GM06990 (cell line): ENCODE data around the gene GRID1.

Source experiments
- DNase-seq: peaks from one replicate; pipeline ENCODE4 v3.0.0-alpha.2; 2011; ENCODE audit not compliant: insufficient read length; ENCODE audit errors: extremely low read depth
- H3K27me3 ChIP-seq: replicated peaks from 2 replicates; pipeline ENCODE4 v1.6.0; 2011; ENCODE audit warnings: low read length; ENCODE audit not compliant: control insufficient read depth, insufficient read depth
- H3K36me3 ChIP-seq: 2 replicates; pipeline ENCODE4 v1.5.1; 2011; ENCODE audit warnings: low read length; ENCODE audit not compliant: control insufficient read depth, insufficient read depth
- H3K4me3 ChIP-seq: replicated peaks from 2 replicates; pipeline ENCODE4 v1.5.1; 2011; ENCODE audit warnings: low read depth, mild to moderate bottlenecking, control low read depth, low read length
- TF ChIP-seq, protein P1 (sequence below): IDR thresholded peaks from 2 replicates; pipeline ENCODE4 v1.5.1; 2011; ENCODE audit warnings: low read length, control low read depth, mild to moderate bottlenecking, inconsistent platforms; ENCODE audit not compliant: insufficient read depth, poor library complexity, severe bottlenecking

Gene GRID1

DNA sequence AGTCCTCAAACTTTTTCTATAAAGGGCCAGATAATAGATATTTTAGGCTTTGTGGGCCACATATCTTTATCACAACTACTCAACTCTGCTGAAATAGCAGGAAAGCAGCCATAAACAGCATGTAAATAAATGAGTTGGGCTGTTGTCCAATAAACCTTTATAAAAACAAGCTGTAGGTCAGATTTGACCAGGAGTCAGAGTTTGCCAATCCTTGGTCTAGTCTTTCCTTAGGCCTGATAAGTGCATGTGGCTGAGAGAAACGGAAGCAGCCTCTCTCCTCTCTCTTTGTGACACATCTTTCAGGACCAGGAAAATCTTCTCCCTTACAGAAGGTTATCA is 724.5 kb downstream of the GRID1 start:
- DNase-seq, result no peak
- H3K27me3 ChIP-seq, result no peaks in the 10 kb centered on the region
- TF ChIP-seq, protein P1, sequence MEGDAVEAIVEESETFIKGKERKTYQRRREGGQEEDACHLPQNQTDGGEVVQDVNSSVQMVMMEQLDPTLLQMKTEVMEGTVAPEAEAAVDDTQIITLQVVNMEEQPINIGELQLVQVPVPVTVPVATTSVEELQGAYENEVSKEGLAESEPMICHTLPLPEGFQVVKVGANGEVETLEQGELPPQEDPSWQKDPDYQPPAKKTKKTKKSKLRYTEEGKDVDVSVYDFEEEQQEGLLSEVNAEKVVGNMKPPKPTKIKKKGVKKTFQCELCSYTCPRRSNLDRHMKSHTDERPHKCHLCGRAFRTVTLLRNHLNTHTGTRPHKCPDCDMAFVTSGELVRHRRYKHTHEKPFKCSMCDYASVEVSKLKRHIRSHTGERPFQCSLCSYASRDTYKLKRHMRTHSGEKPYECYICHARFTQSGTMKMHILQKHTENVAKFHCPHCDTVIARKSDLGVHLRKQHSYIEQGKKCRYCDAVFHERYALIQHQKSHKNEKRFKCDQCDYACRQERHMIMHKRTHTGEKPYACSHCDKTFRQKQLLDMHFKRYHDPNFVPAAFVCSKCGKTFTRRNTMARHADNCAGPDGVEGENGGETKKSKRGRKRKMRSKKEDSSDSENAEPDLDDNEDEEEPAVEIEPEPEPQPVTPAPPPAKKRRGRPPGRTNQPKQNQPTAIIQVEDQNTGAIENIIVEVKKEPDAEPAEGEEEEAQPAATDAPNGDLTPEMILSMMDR, result no peak
- no peak overlapping the region for H3K4me3 ChIP-seq
- no peaks in the 10 kb centered on the region for H3K36me3 ChIP-seq

DNA sequence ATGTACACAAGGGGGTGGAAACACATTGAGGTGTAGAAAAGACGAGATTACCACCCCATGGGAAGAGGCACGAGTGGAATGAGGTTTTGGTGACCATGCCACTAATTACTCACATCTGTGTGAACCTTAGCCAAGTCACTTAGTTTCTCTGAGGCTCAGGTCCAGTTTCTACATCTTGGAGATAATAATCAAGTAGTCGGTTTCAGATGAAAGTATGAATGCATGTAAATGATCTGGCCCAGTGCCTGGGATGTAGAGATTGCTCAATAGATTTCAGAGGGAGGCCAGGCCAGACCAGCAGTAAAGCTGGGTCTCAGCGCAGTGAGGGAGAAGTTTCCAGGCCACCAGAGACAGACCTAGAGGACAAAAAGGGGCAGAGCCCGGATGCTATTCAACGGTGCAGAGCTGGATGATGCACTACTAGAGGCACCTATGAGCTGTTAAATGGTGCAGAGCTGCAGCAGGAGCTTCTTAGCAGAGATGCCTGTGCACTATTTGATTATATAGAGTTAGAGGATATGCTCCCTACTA is 725.1 kb downstream of the GRID1 start:
- H3K27me3 ChIP-seq, result no peaks in the 10 kb centered on the region
- no peak overlapping the region for H3K4me3 ChIP-seq
- H3K36me3 ChIP-seq, result no peaks in the 10 kb centered on the region
- no peak for DNase-seq
- TF ChIP-seq, protein P1, result no peak

DNA sequence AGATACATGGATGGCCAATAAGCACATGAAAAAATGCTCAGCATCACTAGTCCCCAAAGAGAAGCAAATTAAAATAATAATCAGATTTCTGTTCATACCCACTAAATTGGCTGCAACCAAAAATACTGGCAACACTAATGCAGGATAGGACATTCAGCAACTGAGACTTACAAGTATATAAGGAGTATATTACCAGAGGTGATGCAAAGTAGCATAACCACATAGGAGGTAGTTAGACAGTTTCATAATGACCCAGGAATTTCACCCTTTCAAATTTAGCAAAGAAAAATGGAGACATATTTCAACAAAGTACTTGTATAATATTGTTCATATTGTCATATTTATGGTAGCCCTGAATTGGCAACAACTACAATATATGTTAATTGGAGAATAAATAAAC is 727.8 kb downstream of the GRID1 start:
- TF ChIP-seq, protein P1, result no peak
- DNase-seq, result no peak
- Histone ChIP-seq H3K36me3 (no peaks in the 10 kb centered on the region), H3K4me3 (no peak overlapping the region), H3K27me3 (no peaks in the 10 kb centered on the region)

DNA sequence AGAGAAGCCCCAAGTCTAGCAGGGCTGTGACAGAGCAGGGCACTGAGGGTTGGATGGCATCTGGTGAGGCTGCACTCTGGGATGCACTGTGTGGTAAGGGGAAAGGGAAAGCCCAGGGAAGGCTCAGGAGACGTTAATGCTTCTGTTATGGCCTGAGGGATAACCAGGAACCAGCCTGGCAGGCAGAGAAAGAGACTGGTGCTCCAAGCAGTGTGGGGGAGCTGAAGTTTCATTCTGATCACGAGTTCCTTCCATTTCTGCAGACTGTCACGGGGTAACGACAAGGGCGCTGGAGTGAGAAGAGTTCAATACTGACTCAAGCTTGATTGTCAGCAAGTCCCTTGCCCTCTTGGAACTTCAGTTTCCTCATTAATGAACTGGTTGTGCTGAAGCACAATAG is 730.9 kb downstream of the GRID1 start:
- TF ChIP-seq, protein P1, result no peak
- Histone ChIP-seq H3K36me3 (no peaks in the 10 kb centered on the region), H3K27me3 (no peaks in the 10 kb centered on the region; the same call in 1 of the 2 replicates), H3K4me3 (no peak overlapping the region)
- no peak for DNase-seq

DNA sequence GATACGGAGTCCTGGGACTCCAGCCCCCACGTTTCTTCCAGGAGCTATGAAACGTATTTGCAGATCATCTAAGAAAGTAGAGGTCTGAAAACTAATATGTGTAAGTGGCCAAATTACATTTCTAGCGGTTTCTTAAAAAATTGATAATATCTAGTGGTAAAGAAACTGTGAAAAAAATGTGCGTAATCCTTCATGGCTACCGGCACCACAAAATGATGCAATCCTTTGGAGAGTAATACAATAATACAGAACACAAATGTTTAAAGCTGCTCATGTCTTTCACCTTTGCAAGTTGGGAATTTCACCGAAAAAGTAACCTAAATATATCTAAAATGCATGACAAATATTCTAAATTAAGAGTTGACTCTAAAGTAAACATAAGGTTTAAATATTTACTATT is 742.1 kb downstream of the GRID1 start:
- TF ChIP-seq, protein P1, result no peak
- H3K36me3 ChIP-seq, result no peaks in the 10 kb centered on the region

DNA sequence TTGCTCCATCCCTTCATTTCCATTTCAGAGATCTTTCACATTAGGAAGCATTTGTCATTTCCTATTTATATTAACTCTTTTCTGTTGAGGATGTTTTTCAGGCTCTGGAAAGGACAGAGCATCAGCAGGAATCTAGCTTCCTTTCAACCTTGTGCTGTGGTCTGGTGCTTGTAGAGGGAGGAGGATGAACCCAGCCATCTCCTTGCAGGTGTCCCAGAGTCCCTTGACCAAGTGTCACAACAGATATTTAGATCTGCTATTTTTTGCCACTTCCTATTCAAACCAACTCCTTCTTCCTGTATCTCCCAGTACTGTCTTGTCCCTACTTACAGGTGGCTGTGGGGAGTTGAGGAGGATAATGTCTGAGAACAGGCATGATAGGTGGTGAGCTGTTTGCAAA is 742.8 kb downstream of the GRID1 start:
- no peak overlapping the region for H3K4me3 ChIP-seq
- TF ChIP-seq, protein P1, result no peak
- no peaks in the 10 kb centered on the region; the same call in 1 of the 2 replicates for H3K27me3 ChIP-seq
- H3K36me3 ChIP-seq, result no peaks in the 10 kb centered on the region
- no peak for DNase-seq

More for the DNA sequence above, 742.1 kb downstream of the GRID1 start:
- H3K27me3 ChIP-seq, result no peaks in the 10 kb centered on the region; the same call in 1 of the 2 replicates
- H3K4me3 ChIP-seq, result no peak overlapping the region
- no peak for DNase-seq
